ENCODE results near the gene DHX29.

DHX29 gene

DNA sequence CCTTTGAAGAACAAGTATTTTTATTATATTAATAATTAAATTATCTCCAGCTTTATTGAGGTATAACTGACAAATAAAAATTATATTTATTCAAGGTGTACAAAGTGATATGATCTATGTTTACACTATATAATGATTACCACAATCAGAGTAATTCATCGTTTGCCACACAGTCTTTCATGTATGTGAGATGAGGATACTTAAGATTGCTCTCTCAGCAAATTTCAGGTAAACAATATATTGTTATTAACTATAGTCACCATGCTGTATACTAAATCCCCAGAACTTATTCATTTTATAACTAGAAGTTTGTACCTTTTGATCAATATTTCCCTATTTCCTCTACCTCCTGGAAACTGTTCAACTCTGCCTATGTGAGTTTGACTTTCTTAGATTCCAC, 57.4 kb downstream of the DHX29 start:
- no peak for DNase-seq (ENCODE audit: low read depth in 1 of 2, low spot score in 1 of 2)
- in situ Hi-C loops (cut with HindIII; ENCODE audit: low pct_unique_long_range_greater_than_20kb, low sequenced_read_pairs), result no loop called here
- TF ChIP-seq JUND (IDR thresholded peaks at IDR 0.05; ENCODE audit: low read depth), result no peak

DNA sequence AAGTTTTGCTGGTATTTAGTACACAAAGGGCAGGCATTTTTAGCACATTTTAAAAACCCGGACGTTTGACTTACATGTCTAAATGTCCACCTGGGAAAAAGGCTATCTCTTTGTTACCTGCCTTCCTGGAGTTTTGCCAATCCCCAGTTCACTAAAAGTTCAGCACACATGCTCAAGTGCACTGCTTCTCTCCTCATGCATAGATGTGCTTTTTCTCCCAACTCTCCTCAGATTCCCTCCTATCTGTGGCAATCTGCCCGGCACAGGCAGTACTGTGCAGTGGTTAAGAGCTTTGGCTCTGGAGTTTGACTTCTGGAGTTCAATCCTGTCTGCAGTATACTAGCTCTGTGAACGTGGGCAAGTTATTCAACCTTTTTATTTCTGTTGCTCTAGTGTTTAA, 65.7 kb downstream of the DHX29 start:
- peak in 1 of 2 experiments; percentile 80 for DNase-seq (ENCODE audit: low read depth in 1 of 2, low spot score in 1 of 2)
- in situ Hi-C loops (cut with HindIII; ENCODE audit: low pct_unique_long_range_greater_than_20kb, low sequenced_read_pairs), result no loop called here
- no peak for TF ChIP-seq JUND (IDR thresholded peaks at IDR 0.05; ENCODE audit: low read depth)

DNA sequence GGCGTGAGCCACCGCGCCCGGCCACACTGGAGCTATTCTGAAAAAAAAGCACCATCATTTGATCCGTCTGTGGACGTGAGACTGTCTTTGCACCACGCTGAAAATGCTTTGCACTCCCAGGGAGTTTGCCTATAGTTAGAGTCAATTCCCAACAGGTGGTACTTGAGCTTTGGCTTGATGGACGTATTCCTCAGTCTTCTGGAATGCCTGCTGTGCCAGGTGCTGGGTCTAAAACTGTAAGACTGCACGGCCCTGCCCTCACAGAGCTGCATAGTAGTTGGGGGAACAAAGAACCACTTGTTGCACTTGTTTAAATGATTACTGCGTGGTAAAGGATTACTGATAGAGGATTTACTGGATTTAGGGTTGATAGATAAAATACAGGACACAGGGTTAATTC, 70.7 kb downstream of the DHX29 start:
- no peak for TF ChIP-seq JUND (IDR thresholded peaks at IDR 0.05; ENCODE audit: low read depth)
- no peak for DNase-seq (ENCODE audit: low read depth in 1 of 2, low spot score in 1 of 2)
- in situ Hi-C loops (cut with HindIII; ENCODE audit: low pct_unique_long_range_greater_than_20kb, low sequenced_read_pairs), result no loop called here

DNA sequence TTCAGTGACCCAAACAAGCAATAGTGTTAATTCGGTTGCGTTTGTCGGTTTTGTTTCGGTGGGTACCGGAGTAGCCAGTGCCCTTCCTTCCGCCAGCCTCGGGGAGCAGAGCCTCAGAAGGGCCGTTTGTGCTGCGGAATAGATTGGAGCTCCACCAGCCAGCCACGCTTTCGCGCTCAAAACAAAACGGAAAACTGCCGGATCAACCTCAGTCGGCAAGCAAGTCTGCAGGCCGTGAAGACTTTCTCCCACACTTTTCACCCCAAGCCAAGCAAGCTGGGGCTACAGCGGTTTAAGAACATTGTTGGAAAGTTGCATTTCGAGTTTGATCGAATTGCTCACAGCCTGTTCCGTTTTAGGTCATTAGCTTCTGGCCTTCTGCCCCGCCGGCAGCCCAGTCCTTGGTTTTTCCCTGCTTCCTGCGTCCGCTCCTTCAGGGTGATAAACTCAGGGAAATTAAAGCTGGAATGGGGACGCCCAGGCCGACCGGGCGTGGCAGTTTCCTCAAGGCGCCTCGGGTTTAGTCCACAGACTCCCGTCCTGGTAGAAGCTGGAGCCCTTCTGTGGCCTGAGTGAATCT, 73.3 kb downstream of the DHX29 start:
- peak in 1 of 2 experiments; percentile 64 for DNase-seq (ENCODE audit: low read depth in 1 of 2, low spot score in 1 of 2)
- in situ Hi-C loops (cut with HindIII; ENCODE audit: low pct_unique_long_range_greater_than_20kb, low sequenced_read_pairs), result no loop called here

DNA sequence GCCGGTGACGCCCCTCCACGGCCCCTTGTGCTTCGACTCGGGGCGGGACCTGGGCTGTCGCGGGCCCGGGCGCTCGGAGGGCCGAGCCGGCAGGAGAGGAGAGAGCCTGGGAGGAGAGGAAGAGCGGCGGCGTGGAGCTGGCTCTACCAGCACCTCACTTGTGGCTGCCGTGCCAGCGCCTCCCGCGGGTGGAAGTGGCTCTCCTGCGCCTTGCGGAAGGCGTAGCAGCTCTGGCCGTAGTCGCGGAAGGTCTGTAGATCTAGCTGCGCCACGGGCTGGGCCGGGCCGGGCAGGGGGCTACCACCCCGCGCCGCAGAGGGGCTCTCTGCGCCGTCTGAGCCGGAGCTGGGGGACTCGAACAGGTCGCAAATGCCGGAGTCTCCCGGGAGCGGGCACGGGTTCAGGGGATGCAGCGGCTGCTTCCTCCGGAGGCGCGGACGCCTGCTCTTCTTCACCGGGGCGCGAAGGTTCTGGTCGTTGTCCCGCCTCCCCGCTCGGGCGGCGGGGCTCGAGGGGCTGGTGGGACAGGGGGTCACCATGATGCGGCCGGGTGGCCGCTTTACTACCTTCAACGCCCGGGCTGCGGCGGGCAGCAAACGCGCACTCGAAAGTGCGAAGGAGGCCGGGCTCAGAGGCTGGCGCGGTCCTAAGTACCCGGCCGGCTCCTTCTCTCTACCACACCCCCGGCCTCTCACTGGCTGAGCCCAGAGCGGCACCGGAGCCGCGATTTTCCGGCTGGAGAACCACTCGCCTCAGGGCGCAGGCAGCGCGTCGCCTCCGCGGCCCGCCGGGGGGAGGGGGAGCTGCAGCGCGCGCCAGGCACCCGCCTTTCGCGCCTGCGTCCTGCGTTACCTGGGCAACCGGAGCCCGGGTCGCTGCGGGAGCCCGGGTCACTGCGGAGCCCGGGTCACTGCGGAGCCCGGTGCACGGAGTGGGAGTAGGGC, 74.2 kb downstream of the DHX29 start, which contains the start of gene CCNO:
TSS of gene CCNO (minus strand) at position 624 of the 944 bp plus-strand sequence. CDS start at position 539, 85 bp downstream.
- DNase-seq (ENCODE audit: low read depth in 1 of 2, low spot score in 1 of 2), result peak; percentile 93 to 97
- TF ChIP-seq JUND (IDR thresholded peaks at IDR 0.05; ENCODE audit: low read depth), result no peak
- in situ Hi-C loops (cut with HindIII; ENCODE audit: low pct_unique_long_range_greater_than_20kb, low sequenced_read_pairs), result no loop called here

More for the DNA sequence above, 73.3 kb downstream of the DHX29 start:
- no peak for TF ChIP-seq JUND (IDR thresholded peaks at IDR 0.05; ENCODE audit: low read depth)

DNA sequence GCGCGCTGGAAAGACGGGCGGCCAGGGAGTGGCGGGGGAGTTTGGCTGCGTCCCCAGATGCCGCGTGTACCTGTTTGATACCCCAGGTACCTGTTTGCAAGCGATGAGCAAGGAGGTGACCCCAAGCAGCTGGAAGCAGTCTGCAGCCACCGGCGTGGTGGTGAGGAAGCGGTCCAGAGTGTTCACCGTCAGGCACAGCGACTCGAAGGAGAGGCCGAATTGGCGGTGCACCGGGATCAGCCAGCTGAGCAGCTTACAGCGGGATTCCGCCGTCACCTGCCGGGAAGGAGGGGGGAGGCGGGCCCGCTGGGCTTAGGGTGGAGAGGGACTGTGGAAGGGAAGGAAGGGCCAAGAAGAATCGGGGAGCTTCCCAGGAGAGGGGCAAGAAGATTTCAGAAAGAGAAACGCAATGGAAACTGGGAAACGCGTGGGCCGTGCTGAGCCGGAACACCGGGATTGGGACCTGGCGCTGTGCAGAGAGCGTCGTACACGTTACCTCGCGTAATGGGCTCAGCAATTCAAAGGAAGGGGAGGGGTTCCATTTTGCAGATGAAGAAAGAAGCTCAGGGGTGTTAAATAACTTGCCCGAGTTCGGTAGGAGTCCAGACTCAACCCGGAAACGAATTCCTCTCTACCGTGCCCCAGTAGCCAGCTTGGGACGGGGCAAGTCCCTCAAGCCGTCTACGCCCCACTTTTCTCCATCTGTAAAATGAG, 75.1 kb downstream of the DHX29 start:
- peak; percentile 68 to 82 for DNase-seq (ENCODE audit: low read depth in 1 of 2, low spot score in 1 of 2)
- TF ChIP-seq JUND (IDR thresholded peaks at IDR 0.05; ENCODE audit: low read depth), result no peak
- in situ Hi-C loops (cut with HindIII; ENCODE audit: low pct_unique_long_range_greater_than_20kb, low sequenced_read_pairs), result no loop called here

DNA sequence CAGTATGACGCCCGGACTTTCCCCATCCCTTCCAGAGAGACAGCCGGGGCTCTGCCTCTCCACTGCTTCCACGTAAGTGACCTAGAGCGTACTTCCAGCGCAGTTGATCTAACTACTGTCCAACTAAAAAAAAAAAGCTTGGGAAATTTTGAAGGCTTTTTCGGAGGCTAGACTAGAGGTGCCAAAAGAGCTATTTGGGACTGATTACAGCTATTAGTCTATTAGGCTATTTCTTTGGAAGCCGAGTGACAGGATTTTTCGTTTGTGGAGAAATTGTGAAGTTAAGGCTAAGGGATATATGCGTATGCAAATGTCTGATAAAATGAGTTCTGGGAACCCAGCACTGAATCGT, 75.6 kb downstream of the DHX29 start:
- TF ChIP-seq JUND (IDR thresholded peaks at IDR 0.05; ENCODE audit: low read depth), result no peak
- in situ Hi-C loops (cut with HindIII; ENCODE audit: low pct_unique_long_range_greater_than_20kb, low sequenced_read_pairs), result no loop called here
- DNase-seq (ENCODE audit: low read depth in 1 of 2, low spot score in 1 of 2), result no peak

DNA sequence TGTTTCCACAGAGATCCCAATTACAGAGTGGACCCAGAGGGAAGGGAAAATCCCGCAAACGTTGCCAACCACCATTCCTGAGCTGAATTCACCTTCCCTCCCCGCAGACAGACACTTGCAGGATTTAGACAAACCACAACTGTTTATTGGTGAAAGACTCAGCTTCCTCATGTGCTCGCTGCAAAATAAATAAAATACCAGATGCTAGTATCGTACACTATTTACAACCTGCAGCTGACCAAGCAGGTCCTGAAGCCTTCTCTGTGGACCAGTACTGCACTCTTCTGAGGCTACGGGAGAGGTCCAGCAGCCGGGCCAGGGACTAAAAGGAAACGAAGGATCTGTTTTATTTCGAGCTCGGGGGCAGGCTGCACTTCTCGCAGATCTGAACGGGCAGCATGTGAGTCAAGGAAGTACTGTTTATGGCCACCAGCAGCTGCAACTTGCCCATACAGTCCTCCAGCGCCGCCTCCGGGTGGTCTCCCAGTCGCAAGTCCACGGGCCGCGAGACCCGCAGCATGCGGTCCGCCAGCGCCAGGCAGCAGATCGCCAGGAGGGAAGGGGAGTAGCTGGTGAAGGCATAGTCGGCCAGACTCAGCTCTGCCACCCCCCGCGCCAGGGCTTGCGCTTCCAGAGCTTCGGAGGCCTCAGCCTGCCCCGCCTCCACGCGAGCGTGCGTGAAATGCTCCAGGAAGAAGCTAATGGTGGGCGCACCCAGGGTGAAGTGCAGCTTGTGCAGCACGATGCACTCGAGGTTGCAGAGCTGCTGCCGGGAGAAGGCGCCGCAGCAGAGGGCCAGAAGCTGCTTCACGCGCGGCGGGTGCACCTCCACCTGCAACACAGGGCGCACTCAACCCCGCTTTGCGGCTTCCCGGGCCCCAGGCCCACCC, 76.2 kb downstream of the DHX29 start:
- peak in 1 of 2 experiments; percentile 42 for DNase-seq (ENCODE audit: low read depth in 1 of 2, low spot score in 1 of 2)
- in situ Hi-C loops (cut with HindIII; ENCODE audit: low pct_unique_long_range_greater_than_20kb, low sequenced_read_pairs), result no loop called here
- no peak for TF ChIP-seq JUND (IDR thresholded peaks at IDR 0.05; ENCODE audit: low read depth)

DNA sequence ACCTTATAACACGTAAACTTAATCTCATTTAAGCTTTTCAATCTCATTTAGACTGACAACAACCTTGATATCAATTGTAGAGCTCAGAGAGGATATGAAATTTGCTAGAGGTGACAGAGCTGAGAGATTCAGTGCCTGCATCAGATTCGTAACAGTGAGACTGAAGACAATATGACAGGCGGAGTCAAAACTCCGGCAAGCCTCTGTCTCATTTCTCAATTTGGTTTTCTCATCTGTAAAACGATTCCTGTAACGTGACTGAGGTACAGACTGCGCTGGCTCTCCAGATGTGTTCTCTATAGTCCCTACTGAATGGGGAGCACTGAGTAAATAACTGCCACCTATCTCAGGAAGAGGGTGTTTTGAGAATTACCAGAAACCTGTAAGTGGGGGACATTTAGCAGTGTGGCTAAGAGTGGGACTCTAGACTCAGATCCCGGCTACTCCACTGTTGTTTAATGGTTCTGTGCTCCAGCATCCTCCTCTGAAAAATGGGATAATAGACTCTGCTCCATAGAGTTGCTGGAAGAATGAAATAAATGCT, 77.3 kb downstream of the DHX29 start:
- TF ChIP-seq JUND (IDR thresholded peaks at IDR 0.05; ENCODE audit: low read depth), result no peak
- DNase-seq (ENCODE audit: low read depth in 1 of 2, low spot score in 1 of 2), result no peak
- in situ Hi-C loops (cut with HindIII; ENCODE audit: low pct_unique_long_range_greater_than_20kb, low sequenced_read_pairs), result no loop called here

DNA sequence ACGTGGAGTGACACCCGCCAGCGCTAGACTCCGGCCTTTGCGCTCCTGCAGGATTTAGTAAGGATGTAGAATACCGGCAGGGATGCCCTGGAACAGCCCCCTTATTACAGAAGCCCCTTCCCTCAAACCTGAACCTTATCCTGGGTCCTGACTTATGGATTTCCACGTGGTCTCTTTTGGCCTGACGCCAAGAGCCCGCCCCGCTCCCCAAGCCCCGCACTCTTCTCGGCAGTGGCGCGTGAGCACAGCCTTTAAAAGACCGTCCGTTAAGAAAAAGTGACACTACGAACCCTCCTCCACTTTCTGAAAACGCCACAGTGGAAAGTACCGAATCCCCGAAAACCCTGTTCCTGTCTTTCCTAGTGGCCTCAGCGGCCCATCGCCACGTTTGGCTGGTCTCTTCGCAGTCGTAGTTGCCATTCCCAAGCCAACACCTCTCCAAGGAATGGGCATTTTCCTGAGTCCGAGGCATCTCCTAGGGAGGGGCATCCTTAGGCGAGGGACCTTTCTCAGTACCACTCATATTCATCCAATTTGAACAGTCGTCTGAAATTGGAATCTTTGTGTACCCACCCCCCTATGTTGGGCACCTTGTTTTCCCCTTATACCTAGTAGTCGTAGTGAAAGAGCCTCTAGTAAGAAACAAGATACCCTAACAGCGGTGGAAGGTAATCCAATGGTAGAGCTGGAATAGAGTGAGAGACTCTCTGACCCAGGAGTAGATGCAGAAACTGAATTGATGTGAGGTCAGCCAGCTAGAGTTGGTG, 79.6 kb downstream of the DHX29 start:
- no peak for TF ChIP-seq JUND (IDR thresholded peaks at IDR 0.05; ENCODE audit: low read depth)
- DNase-seq (ENCODE audit: low read depth in 1 of 2, low spot score in 1 of 2), result no peak
- in situ Hi-C loops (cut with HindIII; ENCODE audit: low pct_unique_long_range_greater_than_20kb, low sequenced_read_pairs), result no loop called here
